NCI-H748 treated with DMSO at 0.1 percent for 48 hours (cell line): Measurements from ENCODE around the gene SMCP.

ENCODE experiments used
- DNase-seq: peaks from one replicate; lab custom pipeline; 2025; lab: John Stamatoyannopoulos, UW

SMCP gene

DNA sequence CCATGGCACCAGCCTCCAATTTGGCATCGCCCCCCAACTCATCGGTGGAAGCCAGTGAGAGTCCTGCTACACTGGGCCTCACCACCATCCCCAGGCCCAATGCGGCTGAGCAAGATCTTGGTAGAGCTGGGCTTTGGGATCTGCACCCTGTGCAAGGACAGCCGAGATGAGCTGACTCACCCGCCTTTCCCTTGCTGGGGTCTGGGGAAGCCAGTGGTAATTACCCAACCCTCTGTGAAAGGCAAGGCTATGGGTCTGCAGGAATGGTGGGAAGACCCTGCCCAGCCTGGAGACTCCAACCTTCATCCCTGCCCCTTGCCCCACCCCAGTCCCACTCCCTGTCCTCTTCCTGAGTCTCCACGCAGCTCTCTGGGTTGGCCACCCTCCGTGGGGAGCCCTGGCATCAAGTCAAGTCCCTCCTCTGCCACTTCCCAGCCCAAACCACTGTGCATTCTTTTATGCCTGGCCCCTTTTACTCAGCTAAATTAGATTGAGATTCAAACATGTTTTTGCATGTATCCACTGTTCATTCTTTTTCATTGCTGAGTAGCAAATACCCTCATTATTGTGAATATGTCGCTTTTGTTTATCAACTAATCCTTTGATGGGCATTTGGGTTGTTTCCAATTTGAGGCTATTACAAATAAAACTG, 8.8 kb downstream of the SMCP start:
- DNase-seq: no peak

GRCh38 chr1:152888126-152888525, 10.0 kb downstream of the SMCP start:
- no peak for DNase-seq

DNA sequence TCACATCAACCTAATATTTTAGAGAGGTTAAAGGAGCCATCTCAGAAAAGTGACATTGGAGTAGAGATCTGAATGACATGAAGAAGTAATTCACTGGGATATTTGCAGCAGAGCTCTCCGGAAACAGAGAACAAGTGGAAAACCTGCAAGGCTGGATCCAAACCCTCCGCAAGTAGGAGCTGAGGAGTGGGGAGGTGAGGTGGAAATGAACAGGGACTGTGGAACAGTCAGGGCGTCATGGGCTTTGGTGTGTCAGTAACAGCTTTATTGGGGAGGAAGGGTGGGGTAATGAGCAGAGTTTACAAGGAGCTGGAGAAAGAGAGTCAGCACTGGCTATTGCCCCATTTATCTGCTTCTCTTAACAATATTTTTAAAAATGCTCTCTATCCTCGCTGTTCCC, 20.9 kb downstream of the SMCP start:
- no peak for DNase-seq

GRCh38 chr1:152899883-152900282, 21.8 kb downstream of the SMCP start:
- no peak for DNase-seq

GRCh38 chr1:152901631-152902030, 23.5 kb downstream of the SMCP start:
- no peak for DNase-seq

- DNase-seq: no peak
Measured at GRCh38 chr1:152902636-152903035, 24.5 kb downstream of the SMCP start.

DNA sequence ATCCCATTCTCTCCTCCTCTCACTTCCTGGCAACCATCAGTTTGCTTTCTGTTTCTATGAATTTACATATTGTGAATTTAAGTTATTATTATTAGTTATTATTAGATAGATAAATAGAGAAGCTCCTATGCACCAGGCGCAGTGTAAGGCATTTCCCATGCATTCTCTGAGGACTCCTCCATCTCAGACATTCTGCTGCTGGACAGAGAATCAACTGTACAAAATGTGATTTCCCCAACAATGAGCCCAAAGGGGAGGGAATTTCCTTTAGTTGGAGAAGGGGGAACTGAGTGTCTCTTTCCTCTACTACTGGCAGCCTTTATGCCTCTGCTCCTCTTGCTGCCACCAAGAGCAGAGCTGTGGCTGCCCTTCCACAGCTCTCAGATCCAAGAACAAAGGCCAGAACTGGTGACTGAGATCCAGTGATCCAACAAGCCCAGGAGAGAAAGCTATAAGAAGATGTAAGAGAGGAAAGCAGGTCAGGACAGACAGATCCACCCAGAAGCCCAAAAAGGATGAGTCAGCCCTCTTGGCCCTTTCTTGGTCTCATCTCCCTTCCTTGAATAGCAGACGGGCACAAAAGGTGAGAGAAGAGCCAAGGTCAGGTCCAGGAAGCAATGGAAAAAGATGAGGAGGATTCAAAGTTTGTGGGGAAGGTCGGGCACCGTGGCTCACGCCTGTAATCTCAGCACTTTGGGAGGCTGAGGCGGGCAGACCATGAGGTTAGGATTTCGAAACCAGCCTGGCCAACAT, 26.7 kb downstream of the SMCP start:
- DNase-seq: no peak

- no peak for DNase-seq
Measured at GRCh38 chr1:152906023-152906565, 28.0 kb downstream of the SMCP start.

GRCh38 chr1:152907686-152908601, 29.8 kb downstream of the SMCP start, which contains the start of gene IVL:
Gene IVL, plus strand, starts transcription at chr1:152908546. Its CDS starts 1,252 bp downstream, at chr1:152909798.
- DNase-seq: no peak

GRCh38 chr1:152909206-152909605, 31.1 kb downstream of the SMCP start:
- no peak for DNase-seq

GRCh38 chr1:152912471-152912870, 34.3 kb downstream of the SMCP start:
- DNase-seq: no peak

GRCh38 chr1:152912900-152913299, 34.8 kb downstream of the SMCP start:
- DNase-seq: no peak

- DNase-seq: no peak
Measured at GRCh38 chr1:152917794-152918193, 39.7 kb downstream of the SMCP start.

GRCh38 chr1:152919071-152919470, 40.9 kb downstream of the SMCP start:
- DNase-seq: no peak

DNA sequence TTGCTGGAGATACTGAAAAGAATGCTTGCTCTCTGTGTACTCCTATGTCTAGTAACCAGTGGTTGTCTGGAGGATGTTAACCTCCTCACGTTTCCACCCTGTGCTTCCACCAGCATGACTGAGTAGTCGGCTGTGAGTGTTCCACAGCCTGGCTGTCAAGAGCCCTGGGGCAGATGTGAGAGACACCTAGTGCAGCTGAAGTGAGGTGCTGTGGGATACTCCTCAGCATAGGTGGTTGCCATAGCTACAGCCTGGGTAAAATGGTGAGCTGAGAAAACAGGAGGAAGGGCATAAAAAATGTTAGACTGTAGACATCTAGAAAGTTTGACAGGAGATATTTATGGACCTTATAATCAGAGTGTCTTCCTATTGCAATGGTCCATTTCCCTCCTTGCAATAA, 46.1 kb downstream of the SMCP start:
- DNase-seq: no peak

DNA sequence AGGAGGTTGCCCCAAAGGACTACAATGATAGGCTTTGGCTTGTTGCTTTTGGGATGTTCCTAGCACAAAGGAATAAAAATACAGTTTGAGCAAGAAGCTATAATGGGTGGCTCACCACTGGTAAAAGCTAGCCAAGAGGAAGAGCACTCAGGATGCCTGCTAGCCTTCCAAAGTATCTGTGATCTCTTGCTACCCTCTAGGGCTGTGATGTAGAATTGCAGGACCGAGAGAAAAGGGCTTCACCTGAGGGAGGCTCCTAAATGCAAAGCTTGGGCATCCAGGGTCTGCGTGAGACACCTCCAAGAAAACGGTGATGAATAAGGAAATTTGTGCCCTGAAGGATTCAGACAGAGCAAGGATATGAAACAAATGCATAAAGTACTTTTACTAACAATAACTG, 48.0 kb downstream of the SMCP start:
- no peak for DNase-seq

DNA sequence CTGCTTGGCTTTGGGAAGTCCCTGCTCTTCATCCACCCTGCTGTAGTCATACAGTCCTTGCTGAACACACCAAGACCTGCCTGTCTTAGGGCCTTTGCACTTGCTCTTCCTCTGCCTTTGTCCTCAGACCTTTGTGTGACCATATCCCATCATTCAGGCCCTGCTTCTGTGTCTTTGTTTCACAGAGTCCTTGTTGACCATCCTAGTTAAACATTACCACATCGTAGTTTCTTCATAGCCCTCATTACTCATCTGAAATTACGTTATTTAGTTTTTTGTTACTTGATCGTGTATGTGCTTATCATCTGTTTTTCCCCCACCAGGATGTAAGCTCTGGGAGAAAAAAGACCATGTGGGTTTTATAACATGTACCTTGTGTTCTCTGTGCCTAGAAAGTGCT, 50.5 kb downstream of the SMCP start:
- DNase-seq: no peak

DNA sequence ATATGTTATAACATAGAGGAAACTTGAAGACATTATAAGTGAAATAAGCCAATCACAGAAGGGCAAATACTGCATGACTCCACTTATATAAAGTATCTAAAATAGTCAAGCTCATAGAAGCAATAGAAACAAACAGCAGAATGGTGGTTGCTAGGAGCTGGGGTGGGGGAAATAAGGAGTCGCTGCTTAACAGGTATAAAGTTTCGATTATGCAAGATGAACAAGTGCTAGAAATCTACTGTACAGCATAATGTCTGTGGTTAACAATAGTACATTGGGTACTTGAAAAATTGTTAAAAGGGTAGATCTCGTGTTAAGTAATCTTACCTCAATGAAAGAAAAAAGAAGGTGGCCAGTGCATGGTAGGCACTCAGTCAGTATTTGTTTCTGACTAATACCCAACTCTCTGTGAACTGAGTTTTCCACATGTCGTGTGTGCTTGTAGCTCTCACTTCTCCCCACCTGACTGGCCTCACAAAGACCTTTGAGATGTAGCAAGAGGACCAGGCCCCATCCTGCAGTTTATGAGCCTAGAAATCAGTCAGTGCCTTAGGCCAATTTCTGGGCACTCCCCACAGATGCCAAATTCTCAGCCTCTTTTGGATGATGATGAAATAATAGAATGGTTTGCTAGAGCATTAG, 54.2 kb downstream of the SMCP start:
- DNase-seq: no peak

DNA sequence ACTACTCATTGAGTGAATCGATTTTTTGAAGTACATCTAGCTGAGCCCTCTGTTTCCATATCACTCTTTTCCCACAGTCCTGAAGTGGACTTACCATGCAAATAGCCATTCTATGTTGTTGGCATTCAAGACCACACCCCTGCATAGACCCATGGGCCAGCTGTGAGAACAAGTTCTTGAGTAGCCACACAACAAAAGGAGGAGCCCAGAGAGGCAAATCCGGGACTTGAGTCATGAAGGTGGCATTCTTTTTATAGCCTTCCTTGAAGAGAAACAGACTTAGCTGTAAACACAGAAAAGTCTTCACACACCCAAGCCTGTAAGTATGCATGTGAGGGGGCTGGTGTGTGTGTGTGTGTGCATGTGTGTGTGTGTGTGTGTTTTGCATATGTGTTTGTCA, 55.1 kb downstream of the SMCP start:
- no peak for DNase-seq
